GM21423 (cell line): ENCODE measurements around the gene IGSF9.

Experiments used
- ATAC-seq: cut with Tn5 transposase; IDR thresholded peaks from one replicate; pipeline ENCODE4 v1.9.1; 2021; ENCODE audit warnings: mild to moderate bottlenecking, moderate library complexity; ENCODE audit not compliant: unreplicated experiment

IGSF9 gene

DNA sequence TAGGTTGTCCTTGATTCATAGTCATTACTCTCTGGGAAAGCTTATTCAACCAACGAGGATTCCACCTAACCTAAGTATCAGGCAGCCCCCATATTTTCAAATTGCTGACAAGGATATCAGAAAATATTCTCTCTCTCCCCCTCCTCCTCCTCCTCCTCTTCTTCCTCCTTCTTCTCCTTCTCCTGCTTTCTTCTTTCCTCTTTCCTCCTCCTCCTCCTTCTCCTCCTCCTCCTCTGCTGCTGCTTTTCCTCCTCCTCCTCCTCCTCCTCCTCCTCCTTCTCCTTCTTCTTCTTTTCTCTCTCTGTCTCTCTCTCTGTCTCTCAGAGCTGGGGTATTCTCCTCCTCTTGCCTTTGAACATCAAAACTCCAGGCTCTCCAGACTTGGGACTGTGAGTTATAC, 2.5 kb upstream of the IGSF9 start:
- ATAC-seq = no peak

DNA sequence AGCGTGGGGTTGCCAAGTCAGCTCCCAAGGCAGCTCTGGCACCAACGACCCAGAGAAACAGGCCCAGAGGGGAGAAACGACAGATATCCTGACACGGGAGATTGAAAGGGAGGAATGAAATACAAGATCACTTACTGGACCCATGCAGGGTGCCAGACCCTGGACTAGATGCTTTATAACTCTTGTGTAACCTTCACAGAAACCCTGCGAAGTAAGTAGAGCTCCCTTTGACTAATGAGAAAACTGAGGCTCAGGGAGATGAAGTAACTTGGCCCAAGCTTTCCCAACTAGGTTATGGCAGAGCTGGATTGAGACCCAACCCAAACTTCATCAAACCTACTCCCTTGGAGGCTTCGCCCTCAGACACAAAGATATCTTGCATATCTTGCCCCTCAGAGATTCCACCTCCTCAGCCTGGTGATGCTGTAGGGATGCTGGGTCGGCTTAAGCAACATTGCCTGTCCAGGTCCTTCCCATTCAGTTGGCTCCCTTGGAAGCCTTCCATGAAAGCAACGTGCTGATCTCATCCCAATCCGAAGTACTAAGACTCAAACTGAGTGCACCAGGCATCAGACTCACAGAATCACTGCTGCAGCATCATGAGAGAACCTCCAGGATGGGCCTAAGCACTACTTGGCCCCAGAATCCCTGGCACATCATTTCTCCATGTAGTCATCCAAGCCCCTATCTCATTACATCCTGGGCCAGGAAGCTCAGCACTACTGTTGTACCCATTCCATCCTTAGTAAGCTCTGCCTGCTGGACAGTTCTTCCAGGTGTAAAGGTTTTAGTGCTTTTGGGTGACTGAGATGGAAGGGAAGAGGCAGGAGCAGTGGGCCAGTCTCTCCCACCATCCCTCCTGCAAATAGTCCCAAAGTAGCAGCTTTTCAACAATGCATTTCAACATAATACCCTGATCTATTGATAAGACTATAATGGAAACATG, 1.1 kb upstream of the IGSF9 start:
- no peak for ATAC-seq

DNA sequence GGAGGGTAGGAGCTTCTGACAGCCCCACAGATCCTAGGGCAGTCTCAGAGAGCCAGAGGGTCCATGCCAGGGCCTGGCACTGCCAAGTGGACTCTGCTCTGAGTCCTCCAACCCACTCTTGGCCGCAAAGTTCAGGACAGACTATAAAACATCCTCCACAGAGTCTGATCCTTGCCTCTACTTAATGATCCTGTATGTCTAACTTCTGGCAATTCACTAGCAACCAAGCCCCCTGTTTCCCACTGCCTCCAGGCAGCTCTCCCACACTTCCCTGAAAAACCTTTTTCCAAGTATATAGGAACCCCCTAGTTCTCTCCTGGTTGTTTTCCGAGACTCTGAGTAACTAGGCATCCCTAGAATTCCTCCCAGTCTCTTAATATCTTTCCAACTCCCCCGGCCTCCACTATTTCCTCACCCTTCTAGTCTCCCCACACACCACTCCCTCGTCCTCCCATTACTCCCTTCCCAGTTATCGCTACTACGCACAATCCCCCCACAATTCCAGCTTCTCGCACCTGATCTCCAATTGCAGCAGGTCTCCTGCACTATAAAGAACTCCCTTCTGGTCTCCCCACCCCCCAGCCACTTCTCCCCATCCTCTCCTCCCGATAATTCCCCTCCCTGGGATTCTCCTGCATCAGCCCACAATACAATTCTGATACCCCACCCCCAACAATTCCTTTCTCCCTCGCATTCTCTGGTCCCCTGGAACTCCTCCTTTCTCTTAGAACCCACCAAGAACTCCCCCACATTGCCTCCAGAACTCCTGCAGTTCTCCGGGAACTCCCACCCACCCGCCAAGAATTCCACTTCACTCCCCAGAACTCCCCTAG, 574 bp downstream of the IGSF9 start:
- no peak for ATAC-seq

DNA sequence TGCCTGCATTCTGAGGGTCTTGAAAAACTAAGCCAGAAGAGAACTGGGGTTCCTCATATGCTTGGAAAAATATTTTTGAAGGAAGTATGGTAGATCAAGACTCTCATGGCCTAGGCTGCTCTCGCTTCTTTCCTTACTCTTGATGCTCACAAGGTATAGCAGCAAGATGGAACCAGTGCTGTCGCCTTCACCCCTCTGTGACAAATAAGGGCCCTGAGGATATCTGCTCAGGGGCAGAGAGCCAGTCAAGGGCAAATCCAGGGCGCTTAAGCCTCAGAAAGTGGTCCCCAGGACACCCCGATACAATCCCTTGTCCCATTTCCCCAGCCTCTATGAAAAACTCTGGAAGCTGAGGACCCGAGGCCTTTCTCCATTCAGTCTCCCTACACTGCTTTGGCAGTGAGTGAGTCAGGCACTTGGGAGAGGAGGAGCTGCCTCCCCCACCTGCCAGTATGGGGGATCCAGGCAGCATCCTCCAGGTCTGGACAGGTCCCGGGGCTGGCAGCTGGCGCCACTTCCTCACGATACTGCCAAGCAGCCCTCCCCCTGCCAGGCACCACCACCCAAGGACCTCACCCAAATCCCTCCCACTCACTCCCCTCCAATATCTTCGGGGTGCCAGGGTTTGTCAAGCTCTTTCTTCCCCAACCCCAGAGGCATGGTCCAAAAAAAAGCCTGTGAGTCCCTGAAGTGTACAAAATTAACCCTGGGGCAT, 1.3 kb downstream of the IGSF9 start:
- no peak for ATAC-seq

DNA sequence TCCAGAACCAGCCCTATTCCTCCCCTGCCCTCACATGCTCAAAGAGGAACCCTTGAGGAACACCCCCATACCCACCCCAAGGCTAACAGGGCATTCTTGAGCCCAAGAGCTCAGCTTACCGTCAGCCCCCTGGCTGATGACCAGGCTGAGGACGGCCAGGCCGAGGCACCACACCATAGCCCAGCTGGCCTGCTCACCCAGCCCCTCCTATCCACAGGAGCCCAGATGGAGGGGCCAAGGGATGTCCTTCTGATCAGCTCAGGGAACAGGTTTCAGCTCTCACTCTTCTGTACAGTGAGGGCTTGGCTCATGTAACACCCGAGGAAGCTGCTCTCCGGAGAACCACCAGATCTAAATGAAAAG, 2.2 kb downstream of the IGSF9 start:
- no peak for ATAC-seq

DNA sequence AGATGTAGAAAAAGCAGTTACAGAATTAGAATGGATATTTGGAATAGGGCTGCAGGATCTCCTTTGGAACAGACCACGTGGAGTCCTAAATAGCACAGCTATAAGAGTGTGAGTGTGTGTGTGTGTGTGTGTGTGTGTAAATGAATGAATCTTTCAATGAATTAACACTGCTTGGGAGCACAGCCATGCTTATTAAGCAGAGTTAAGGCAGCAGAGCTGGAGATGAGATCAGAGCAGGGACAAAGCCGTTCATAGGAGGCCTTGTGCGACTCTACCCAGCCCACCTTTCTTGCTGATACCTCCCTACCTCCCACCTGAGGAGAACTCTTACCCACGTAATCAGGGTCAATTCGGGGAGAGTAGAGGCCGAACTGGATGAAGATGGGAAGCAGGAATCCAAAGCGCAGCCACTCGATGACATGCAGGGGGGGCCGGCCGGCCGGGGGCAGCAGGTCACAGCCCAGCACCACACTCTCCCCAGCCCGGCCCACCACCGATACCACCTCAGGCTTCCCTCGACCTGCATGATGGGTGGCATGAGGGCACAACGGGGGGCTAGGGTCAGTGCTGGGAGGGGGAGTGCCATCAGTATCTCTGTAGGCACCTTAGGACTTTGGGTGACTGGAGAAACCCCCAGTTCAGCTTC, 2.7 kb downstream of the IGSF9 start:
- no peak for ATAC-seq

DNA sequence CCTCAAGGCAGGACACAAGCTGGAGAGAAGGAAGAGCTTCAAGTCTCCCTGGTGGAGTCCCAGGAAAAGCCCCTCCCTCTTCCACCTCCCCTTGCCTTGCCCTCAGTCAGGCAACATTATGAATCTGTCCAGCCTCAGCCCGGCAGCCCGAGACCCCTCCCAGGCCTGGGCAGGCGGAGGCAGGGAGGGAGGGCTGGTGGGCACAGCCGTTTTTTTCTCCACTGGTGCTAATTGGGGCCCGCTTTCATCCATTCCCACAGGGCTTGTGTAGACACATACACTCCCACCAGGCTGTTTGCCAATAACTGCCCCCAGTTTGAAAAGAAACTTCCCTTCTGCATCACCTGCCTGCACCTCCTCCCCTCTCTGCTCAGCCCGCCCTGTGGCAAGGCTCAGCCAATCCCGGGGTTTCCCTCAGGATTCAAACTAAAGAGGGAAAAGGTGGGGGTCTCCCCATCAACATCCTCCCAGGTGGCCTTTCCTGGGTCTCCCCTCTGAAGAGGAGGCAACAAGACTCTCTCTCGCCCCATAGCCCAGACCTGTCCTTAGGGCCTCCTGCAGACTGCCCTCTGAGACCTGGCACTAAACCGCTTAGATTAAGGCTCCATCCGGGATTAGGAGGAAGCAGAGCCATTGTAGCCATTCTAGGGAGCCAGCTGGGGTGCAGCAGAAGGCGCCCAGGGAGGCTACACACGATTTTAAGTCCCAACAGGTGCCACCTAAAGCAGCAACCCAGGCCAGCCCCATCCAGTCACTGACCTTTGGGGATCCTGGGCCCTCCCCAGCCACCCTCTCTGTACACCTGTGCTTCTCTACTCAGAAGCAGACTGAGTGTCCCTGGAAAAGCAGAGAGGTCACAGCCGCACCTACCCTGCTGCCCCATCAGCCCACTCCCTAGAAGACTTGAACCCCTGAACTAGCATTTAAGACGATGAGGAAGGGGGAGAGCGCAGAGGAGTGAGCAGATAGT, 3.5 kb downstream of the IGSF9 start:
- no peak for ATAC-seq

DNA sequence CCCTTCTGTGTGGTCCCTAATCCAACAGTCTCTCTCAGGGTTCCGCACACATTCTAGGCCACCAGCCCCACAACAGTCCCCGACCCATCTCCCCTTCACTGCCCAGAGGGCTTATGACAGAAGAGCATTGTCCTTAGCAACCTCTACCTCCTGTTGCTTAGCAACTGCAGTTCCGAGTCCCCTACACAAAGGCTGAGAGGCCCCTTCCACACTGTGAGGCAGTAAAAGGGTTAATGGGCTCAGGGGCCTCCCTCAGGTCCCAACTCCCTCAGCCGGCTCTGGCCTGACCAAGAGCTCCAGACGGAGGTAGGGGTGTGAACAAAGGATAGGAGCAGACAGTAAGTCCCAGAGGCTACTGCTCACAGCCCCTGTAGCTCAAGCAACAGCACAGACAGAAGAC, 4.3 kb downstream of the IGSF9 start:
- ATAC-seq = no peak

DNA sequence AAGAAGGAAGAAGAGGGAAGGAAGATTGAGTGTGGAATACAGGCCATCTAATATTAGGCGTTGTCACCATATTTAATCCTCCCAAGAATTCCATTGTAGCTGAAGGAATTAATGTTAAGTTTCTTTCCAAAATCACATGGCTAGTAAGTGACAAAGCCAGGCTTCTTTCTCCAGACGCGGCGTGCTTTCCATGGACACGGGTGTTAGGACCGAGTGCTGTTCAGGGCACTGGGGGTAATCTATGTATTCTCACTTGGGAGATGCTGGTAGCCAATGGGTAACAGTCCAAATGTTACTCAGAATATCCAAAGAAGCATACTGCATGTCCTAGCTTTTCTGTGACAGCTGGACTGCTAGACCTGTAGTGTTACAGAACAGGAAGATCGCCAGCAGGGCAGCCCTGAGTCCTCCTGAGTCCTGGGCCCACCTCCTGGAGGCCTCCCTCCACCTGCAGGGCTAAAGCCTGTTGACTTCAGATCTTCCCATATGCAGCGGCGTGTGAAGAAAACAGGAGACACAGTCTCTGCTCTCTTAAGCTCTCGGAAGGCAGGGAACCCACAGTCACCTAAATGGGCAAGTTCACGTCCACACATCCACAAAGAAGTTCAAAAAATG, 5.3 kb downstream of the IGSF9 start:
- ATAC-seq = no peak

DNA sequence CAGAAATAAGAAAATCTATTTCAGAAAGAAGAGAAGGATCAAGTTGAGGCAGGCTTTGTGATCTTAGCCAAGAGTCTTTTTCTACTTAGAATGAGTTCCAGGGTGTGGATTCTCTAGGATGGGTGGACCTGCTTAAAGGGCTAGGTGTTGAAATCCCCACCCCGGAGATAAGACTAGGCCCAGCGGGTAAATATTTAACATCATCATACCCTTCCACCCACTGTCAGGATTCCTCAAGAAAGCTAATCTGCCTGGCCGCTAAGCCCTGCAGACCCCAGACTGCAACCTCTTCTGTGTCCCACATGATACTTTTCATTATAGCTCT, 5.8 kb downstream of the IGSF9 start:
- no peak for ATAC-seq

DNA sequence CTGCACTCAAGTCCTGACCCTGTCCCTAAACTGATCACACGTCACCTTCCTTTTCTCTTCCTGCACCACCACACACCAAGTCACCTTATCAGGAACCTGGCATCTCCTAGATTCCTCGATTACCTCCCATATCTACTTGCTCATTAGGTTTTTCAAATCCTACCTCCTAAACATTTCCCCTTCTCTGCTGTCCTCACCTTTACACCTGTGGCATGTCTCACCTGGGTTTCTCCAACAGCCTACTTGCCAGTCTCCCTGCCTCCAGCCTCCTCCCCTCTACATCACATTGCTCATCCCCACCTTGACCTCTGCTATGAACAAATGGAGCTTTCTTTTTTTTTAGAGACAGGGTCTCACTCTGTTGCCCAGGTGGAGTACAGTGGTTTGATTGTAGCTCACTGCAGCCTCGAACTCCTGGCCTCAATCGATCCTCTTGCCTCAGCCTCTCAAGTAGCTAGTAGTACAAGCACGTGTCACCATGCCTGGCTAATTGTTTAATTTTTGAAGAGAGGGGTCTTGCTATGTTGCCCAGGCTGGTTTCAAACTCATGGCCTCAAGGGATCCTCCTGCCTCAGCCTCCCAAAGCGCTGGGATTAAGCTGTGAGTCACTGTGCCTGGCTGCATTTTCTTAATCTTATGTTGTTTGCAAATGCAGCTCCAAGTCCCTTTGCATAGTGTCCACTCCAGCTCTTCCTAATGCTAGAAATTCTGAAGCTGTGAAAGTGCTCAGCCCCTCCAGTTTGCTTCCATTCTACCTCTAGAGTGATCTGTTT, 6.3 kb downstream of the IGSF9 start:
- no peak for ATAC-seq

DNA sequence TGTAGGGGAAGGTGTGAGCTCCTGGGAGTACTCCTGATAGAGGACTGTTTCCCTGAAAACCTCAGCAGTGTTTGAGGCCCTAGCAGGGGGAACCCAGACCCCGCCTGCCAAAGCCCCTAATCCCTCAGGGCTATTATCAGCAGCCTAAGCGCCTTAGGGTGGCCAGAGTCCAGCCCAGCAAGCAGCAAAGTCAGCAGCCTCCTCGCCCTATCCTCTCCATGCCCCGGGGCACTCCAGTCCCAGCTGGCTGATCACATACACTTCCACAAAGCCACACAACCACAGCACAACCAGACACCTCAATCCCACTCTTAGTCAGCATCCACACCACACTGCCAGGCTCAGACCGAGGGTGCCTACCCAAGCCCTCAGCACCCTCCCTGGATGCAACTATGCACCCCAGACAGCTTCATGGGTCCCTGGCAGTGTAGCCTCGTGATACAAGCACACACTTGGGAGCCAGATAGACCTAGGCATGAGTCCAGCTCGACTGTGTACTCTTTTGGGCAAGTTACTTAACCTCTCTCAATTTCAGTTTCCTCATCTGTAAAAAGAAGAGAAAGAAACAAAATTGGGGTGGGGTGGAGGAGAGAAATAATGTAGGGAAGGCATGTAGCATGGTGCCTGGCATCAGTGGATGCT, 7.1 kb downstream of the IGSF9 start:
- ATAC-seq = no peak

DNA sequence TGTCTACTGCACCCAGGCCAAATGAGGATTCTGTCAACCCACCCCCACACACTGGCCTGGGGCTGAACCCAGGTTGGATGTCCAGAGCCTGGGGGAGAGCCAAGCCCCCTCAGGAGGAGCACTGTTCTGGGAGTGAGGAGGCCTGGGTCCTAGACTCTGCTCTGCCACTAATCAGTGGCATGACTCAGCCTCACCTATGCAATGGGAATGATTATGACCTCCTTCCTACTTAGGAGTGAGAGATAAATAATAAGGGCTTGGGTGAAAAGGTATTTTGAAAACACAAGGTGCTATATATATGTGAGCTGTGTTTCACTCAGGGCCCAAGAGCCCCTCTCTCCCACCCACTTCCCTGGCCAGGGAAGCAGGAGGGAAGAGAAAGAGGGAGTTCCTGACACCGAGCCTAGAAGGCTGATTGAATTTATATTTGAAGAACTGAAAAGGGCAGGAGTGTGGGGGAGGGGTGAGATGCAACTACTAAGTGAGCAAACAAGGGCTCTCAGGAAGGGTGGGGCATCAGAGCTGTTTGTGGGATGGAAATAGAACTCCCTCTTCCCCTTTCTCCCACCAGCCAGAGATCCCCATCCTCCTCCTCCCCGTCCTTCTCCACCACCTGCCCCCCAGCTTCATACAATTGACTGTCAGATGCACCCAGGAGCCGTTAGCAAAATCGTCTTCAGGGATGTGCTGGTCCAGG, 8.2 kb downstream of the IGSF9 start:
- ATAC-seq = no peak

DNA sequence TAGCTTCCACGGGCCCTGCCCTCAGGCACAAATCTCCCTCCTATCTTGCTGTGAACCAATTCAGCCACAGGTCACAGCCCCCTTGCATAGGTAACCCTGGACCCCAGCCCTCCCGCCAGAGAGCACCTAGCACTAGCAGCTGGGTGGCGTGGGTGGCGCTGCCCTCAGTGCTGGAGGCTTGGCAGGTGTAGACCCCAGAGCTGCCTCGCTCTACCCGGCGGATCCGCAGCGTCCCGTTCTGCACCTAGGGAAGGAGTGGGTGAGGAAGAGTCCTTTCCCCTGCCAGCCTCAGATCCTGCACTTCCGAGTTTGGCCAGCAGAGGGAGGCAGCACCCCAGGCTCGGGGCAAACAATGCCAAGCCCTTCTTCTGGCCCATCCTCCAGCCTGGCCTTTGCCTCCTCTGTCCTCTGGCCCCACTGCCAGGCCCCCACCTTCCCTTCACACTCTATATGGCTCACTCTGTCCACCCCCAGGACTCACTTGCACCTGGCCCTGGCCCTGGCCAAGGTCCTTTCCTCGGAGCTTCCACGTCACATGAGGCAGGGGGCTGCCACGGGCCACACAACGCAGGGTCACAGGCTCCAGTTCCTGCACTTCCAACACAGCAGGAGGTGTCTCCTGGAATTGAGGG, 9.0 kb downstream of the IGSF9 start:
- ATAC-seq = no peak

DNA sequence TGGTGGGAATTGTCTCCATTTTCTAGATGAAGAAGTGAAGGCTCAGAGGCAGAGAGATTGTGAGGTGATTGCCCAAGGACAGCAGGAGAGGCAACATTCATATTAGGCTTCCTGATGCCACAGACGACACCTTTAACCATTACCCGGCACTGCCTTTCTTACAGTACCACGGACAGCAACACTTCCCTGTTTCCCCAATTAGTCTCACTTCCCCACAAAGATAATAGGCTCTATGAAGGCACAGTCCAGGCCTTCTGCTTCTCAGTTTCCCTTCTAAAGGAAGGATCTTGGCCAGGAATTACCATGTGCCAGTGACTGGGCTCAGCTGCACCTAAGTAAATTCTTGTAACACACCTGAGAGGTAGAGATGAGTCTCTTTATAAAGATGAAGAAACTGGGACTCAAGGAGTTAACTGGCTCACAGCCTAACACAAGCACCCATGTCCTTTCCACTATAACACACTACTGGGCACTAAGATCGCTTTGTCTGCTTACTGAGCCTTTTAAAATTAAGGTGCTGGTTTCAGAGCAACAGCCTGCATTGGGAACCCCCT, 9.6 kb downstream of the IGSF9 start:
- ATAC-seq = no peak

DNA sequence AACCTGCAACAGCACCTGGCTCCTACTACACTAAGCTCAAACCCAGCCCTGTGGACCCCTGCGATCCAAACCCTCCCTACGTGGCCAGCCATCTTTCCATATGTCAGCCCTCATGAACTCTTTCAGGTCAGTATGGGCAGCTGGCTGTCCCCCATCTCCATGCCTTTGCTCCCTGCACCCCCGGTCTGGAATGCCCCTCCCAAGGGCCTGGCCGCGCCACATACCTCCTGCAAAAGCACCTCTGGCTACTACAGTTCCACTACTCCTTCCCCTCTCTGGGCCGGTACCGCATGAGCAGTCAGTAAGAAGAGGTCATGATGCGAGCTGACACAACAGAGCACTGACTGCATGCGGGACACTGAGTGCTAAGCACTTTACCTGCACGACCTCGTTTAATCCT, 10.1 kb downstream of the IGSF9 start:
- no peak for ATAC-seq
